GM12891 (cell line): ENCODE results near the gene LMO7.

Source experiments
- PAX5 ChIP-seq: IDR thresholded peaks from 2 replicates; pipeline ENCODE4 v1.6.1; 2011; ENCODE audit warnings: low read length, moderate library complexity, mild to moderate bottlenecking; ENCODE audit not compliant: insufficient read depth, severe bottlenecking
- POLR2A ChIP-seq: IDR thresholded peaks from 2 replicates; pipeline ENCODE4 v1.6.1; 2011; ENCODE audit warnings: low read depth, low read length, control low read depth
- POLR2AphosphoS5 ChIP-seq: IDR thresholded peaks from 2 replicates; pipeline ENCODE4 v1.6.1; 2011; ENCODE audit warnings: low read depth, low read length, control low read depth
- SPI1 ChIP-seq: IDR thresholded peaks from 2 replicates; pipeline ENCODE4 v1.6.1; 2011; ENCODE audit warnings: low read depth, low read length, control low read depth
- TAF1 ChIP-seq: IDR thresholded peaks from 2 replicates; pipeline ENCODE4 v1.6.1; 2011; ENCODE audit warnings: low read depth, low read length, control low read depth

- no peak for TF ChIP-seq POLR2A
- TF ChIP-seq POLR2AphosphoS5: no peak
- no peak for TF ChIP-seq SPI1
- no peak for TF ChIP-seq TAF1
- no peak for TF ChIP-seq PAX5
These were observed 4.9 kb downstream of the LMO7 start for GRCh38 chr13:75641026-75641425.
